GM21737 (cell line): ENCODE measurements around the gene HOXA5.

Experiments used
- ATAC-seq: cut with Tn5 transposase; IDR thresholded peaks from one replicate; pipeline ENCODE4 v1.9.1; 2021; ENCODE audit warnings: mild to moderate bottlenecking, moderate library complexity; ENCODE audit not compliant: unreplicated experiment

The HOXA5 gene

DNA sequence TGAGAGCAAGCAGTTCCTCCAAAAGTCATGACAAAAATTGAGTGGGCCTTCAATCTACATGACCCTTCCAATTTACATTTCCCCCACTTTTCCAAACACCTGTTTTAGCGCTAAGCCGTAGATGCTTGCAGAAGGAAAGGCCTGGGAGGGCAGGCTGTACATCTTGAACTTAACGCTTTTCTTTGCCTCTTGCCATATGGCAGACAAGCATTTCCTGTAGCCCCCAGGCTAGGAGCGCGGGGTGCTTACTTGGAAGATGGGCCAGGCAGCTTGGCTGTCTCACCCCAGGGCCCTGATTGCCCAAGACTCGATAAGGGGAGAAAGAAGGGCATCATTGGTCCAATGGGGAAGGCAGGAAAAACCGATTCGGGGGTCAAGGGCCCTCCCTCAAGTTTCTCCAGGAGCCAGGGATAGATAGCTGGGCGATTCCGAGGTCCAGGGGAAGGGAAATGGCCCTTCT lies 28.9 kb upstream of the HOXA5 start:
- ATAC-seq = no peak

DNA sequence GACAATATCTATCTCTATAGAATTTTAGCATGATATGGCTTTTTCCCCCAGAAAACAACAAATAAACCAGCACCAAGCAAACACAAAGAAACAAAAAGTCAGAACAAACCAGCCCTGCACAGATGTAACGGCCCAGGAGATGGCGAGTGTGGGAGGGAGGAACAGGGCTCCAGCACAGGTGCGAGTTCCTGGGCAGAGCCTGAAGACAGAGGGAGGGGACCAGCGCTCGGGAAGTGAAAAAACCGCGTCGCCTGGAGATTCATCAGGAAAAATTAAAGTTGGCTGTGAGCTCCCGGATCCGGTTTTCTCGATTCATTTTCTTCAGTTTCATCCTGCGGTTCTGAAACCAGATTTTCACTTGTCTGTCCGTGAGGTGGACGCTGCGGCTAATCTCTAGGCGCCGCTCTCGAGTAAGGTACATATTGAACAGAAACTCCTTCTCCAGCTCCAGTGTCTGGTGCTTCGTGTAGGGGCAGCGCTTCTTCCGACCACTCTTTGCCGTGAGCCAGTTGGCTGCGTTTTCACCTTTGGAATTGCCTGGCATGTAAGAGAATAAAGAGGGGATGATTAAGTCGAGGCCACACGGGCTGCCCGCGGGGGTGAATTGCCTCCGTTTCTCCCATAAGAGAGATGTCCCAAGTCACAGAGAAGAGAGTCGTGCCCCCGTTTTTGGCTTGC lies 28.3 kb upstream of the HOXA5 start:
- ATAC-seq = no peak

DNA sequence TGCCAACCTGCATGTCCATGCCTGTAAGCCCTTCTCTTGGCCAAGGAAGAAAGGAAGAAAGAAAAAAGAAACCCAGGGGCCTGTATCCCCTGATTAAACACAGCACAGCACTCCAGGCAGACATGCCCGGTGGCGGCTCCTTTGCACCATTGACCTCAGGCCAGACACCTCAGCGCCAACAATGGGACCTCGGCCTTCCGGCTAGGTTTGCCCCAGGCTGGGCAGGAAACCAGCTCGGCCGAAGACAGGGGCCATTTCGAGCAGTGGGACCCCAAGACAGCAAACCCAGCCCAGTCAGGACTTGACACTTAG lies 27.8 kb upstream of the HOXA5 start:
- ATAC-seq = no peak

DNA sequence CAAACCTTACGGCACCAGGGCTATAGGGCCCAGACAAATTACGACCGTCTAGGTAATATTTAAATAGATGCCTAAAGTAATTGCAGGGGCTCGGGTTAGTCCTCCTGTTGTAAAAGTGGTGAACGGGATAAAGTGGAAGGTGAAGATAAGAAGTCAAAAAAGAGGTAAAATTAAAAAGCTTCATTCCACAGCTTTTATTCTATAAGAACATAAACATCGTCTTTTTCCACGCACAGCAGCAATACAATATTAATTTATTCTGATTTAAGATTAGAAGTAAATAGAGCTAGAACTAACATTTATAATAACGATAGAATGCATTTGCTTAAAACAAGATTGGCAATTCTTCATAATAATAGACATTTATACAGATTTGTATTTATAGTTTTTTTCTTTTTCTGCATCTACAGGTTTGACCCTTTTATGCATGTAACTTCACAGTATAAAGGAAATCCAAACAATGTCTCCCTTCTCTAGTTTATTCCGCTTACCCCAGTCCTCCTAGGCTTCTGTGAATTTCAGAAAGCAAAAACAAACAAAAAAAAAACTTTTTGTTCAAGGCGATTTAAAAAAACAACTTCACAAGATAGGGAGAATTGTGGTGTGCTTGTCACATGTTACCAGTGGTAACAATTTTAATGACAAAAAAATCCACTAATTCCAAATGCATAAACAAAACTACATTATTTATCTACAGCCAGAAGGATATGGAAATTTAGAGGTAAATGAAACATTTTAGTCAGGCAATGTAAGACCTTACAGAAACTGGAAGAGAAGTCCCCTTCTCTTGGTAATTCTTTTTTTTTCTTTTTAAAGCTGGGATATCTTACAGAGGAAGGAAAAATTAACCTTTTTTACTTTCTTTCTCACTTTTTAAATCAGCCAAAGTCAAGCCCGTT lies 27.2 kb upstream of the HOXA5 start:
- ATAC-seq = no peak

DNA sequence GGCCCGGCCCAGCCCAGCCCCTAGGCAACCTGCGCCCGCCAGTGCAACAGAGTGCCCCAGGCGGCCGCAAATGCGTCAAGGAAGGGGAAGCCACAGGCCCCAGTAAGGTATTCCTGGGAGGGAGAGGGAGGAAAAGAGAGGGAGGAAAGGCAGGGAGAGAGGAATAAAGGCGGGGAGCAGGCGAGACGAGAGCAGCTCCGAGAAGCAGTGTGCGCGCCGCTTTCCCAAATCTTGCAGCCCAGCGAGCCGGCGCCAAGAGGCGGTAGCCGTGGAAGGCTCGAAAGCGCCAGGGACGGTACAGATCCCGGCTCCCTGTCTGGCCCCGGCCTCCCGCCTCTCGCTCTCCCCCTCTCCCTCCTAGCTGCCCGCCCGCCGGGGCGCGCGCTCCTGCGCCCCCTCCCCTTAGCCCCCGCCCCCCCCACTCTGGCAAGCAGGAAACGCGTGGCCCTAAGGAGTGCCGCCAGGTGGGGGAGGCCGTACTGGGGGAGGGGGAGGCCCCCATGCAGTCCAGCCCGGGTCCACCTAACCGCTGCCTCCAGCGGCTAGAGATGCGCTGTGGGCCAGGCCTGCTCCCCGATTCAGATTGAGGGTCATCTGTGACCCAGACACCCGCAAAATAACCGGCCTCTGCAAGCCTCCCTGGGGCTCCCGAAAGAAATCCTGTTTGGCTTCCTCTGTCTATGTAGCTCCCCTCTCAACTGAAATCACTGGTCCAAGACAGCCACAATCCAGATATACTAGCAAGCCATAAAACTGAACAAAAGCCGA lies 26.4 kb upstream of the HOXA5 start:
- no peak for ATAC-seq

DNA sequence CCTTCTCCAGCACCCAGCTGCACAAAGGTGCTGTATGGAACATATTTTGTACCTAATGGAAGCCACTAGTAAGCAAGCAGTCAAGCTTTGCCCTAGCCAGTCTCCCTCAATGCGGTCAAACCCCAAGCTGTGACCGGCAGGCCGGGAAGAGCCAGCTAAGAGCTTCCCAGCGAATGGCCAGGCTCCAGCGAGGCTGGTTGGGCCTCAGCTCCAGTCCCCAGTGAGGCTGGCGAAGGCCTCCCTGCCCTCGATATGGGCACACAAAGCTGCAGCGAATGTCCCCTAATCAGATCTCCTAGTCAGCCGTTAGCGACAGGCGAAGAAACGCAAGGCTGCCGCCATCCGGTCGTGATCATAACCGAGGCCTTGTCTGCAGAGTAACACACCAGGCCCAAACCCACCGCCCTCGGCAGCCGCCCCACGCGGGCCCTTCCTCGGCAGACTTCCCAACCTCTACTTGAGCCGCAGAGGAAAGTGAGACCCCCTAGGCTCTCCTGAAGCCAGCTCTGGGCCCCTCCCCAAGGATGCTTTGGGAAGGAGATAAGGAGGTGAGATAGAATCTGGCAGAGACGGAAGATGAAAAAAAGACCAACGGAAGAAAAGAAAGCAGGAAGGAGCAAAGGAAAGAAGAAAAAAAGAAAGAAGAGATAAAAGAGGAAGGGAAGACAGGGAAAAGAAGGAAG lies 24.9 kb upstream of the HOXA5 start:
- ATAC-seq = no peak

DNA sequence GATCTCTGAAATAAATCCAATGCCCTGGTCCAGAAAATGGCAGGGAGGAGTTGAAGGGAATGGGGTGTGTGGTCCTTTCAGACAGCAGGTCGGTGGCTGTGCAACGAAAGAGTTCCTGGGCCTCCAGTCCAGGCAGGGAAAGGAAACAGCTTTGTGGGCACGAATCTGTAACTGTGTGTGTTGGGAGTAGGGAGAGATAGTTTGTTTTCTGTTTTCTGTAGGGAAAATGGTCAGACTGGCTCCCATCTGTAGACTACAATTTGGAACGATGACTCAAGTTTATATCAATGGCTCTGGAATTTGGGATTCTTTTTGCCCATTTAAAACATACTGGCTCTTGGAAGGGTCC lies 24.4 kb upstream of the HOXA5 start:
- no peak for ATAC-seq

DNA sequence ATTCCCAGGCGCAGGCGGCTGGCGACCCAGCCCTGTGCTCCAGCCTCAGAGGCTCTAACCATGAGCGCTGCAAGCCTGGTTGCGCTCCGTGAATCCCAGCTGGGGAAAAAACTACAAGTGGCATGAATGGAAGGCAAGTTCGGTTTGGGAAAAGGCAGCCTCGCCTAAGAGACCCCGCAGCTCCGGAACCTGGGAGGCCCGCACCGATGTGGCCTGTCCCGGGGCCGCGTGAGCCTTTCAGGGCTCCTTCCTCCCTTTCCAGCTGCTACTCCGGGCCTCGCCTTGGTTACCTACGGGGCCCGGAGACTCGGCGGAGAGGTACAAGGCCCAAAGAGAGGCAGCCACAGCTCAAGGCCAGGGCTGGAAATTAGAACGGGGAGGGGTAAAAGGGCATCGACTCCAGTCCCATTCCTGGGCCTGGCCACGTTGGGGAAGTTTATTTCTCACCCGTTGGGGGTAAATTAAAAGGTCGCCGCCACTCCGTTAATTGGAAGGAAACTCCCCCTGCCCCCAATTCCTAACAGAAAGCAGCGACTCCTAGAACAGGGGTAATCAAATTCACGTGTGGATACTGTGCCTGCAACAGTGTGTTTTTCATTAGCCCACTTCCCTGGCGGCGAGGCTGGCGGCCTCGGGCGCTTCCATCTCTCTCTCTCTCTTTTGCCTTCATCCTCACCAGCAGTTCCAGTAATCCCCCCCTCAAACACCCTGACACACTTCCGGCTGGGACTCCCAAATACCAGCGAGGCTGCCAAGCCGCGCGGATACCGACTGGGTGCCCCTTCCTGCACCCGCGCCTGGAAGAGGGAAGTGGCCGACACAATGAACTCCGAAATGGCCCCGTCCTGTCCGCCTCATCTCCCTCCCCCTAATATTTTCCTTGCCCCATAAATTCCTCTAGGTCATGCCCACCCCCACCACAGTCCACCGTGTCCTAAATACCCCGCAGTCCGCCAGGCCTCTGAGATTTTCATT lies 23.3 kb upstream of the HOXA5 start:
- no peak for ATAC-seq

DNA sequence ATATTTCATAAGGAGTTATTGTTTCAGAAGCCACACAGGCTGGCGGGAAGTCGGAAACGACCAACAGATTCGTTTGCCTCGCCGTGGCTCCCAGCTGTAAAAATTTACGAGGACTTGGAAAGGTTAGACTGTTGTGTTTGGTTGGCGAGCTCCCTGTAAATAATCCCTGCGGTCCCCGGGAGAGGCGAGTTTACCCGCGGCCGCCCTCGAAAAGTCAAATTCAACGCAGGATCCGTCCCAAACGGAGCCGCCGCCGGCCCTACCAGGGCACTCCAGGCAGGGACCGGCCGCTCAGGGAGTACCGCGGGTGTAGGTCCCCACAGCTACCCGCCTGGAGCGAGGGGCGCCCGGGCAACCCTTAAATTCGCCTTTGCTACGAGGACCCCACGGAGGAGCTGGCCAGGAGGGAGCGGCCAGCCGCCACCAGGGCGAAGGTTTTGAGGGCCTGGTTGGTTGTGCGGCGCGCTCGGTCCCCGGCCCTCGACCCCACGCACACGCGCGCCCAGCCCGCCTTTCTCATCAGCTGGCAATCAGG lies 22.6 kb upstream of the HOXA5 start:
- no peak for ATAC-seq

DNA sequence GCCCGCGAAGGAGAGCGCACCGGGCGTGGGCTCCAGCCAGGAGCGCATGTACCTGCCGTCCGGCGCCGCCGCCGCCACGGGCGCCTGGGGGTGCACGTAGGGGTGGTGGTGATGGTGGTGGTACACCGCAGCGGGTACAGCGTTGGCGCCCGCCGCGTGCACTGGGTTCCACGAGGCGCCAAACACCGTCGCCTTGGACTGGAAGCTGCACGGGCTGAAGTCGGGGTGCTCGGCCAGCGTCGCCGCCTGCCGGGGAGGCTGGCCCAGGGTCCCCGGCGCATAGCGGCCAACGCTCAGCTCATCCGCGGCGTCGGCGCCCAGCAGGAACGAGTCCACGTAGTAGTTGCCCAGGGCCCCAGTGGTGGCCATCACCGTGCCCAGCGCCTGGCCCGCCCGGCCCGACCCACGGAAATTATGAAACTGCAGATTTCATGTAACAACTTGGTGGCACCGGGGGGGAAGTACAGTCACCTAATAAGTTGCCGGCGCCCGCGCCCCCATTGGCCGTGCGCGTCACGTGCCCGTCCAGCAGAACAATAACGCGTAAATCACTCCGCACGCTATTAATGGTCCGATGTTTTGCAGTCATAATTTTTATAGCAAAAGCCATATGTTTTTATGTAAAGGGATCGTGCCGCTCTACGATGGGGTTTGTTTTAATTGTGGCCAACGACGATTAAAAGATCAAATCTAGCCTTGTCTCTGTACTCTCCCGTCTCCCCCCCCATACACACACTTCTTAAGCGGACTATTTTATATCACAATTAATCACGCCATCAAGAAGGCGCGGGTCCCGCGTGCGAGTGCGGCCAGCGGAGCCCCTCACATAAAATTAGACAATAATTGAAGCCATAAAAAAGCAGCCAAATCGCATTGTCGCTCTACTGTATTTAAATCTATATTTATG lies 21.9 kb upstream of the HOXA5 start, which contains the start of gene HOXA9:
TSS of gene HOXA9 (minus strand) at position 449 of the 907 bp plus-strand sequence. CDS start at position 369, 80 bp downstream.
- ATAC-seq = no peak

DNA sequence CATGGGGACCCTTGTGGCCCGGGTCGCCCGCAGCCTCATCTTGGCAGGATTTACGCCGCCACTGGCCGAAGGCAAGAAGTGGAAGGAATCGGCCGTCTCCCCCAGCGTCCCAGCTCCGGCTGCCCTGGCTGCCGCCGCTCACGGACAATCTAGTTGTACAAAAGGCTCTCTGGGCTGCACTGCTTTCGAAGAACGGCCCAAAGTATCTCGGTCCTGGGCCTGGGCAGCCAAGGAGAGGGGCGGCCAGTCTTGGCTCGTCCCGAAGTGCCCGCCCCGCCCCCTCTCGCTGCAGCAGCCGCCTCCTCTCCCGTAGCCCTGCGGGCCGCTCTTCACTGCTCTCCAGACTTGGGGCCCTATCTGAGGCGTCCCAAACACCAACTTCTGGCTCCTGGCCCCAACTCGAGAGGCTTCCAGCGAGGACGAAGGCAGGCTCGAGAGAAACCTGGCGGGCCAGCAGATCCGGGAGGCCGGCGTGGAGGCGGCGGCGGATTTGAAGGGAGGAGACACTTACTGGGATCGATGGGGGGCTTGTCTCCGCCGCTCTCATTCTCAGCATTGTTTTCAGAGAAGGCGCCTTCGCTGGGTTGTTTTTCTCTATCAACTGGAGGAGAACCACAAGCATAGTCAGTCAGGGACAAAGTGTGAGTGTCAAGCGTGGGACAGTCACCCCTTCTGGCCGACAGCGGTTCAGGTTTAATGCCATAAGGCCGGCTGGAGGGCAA lies 21.0 kb upstream of the HOXA5 start:
- ATAC-seq = no peak

DNA sequence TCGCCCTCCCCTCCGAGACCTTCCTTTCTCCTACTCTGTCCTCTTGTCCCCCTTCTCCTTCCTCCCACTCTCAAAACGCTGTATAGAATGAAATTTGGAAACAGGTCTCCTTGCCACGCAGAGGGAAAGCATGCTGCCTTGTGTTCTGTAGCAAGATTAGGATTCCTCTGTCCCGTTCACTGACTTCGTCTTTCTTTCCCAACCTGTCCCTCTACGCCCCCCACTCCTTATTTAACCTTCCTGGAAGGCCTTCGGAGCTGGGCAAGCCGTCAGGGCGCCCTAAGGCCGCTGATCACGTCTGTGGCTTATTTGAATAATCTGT lies 20.5 kb upstream of the HOXA5 start:
- ATAC-seq = no peak

DNA sequence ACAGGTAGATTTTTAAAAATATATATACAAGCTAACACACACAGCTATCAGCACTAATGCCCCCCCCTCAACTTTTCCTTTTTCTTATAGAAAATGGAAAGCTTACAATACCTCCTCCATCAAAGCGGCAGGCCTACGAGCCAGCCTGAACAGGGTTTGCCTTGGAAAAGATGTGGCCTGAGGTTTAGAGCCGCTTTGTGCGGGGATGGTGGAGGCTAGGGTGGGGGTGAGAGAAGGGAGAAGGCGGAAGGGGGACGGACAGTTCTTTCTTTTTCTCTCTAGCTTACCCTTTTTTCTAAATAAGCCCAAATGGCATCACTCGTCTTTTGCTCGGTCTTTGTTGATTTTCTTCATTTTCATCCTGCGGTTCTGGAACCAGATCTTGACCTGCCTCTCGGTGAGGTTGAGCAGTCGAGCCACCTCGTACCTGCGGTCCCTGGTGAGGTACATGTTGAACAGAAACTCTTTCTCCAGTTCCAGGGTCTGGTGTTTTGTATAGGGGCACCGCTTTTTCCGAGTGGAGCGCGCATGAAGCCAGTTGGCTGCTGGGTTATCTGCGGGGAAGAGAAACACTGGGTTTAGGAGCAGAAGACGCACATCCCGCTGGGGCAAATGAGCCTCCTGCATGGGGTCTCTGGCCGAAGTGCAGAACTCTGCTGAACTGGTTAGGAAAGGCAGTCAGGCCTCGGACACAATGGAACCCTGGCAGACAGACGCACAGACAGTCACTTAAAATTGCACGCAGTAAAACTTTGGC lies 20.0 kb upstream of the HOXA5 start:
- no peak for ATAC-seq

DNA sequence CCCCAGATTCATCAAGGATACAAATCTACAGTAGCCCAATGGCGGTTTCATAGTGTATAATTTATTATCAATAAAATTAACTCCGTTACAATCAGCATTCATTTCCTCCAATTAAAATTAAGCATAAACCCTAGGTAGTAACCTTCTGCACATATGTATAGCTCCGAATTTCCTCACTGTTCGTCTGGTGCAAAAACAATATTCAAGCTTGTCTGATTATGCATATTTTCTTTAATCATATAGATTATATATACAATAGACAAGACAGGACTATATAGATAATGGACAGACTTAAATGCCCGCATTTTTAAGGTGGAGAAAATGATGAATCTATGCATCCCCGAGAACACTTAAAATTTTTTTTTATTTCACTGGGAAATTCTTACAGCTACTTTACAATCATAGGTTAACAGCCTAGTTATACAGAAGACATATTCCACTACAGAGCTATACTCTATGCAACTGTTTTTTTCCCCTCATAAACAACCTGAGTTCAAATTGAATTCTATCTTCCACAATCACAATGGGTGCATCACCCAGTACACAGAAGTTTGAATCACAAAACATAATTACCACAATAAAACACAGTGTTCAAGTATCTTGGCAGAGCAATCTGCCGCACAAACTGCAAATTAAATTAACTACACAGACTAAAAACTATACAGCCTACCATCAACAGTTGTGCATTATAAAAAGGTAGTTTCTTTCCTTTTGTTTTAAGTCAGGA lies 19.2 kb upstream of the HOXA5 start:
- ATAC-seq = no peak

DNA sequence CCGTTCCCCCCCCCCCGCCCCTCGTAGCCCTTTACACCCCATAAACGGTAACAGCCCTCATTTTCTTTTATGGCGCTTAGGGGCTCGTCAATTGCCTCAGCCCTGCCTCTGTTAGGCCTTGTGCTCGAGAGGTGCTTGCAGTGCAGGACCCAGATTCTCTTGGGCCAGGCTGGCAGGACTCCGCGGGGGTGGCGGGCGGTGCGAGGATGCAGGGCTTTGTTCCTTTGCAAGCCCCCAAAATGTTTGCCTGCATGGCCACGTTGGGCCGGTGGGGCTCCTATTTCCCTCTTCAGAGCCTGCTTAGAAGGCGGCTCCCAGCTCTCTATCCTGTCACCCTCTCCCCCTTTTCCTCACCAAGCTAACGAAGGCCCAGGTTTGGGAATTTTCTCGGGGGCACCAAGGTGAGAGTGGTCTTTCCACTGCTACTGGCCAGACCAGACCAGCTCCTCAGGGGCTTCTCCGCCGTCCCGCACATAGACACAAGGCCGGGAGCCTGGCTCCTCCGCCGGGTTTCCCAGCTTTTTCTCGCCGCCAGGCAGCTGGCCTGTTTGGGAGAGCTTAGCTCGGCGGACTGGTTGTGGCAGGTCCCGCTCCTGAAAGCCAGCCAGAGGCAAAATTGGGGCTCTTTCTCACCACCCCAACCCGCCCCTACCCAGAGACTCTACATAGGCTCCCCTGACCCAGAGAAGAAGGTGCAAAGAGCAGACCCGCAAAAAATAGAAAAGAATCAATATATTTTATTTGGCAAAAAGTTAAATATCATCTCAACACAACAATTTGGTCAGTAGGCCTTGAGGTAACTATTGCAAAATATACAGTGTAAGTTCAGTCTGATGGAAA lies 18.5 kb upstream of the HOXA5 start:
- no peak for ATAC-seq

DNA sequence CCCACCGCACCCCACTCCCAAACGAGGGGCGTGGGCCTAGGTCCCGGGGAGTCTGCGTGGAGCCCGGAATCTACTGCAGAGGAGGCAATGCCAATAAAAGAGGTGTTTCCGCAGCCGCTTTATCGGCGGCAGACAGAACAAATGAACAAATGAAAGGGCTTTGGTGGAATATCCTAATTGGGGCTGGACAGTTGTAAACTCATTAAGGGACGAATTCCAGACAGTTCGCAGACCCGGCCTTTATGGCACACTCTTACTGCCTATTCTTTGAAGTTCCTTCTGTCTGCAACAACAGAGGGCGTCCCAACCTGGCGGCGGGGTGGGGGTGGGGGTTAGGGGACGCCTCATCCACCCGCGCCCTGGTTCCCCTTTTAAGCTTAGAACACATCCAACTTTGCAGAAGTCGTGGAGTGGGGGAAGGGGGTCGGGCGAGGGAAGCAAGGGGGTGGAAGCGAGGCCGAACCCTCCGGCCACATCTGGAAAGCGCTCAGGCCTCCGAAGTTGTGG lies 17.8 kb upstream of the HOXA5 start:
- no peak for ATAC-seq
